ENCODE data around the gene ATG7. TPM values are rescaled to one million over a fixed set of nuclear protein-coding genes. Genes with fewer than 3 reads are reported as not detected.

Gene ATG7
- total and polyA plus RNA-seq, 11 donors, result 4.4 to 45.1 (median 14.4) TPM

DNA sequence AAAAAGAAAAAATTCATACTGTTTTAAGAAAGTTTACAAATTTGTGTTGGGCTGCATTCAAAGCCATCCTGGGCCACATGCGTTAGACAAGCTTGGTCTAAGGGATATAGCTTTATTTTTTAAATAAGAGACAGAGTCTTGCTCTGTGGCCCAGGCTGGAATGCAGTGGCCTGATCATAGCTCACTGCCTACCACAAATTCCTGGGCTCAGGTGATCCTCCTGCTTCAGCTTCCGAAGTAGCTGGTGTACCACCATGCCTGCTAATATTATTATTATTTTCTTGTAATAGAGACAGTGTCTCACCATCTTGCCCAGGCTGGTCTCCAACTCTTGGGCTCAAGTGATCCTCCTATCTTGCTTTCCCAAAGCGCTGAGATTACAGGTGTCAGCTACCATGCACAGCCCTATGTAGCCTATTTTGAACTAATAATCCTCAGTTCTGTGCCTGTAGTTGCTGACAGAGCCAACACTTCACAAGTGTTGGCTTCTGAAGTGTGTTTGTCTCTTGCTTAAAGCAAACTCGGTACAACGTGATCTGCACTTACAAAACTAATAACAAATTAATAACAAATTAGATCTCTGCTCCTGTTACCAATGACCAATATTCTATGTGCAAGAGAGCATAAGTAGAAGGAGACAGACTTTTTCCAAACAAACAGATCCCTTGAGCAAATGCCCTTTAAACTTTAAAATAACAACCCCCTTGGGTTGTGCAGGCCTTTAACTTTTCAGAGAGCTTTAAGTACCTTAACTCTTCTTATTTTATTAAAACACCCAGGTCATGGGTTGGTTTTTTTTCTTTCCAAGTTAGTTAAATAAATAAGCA lies 236.4 kb downstream of the ATG7 start:
- intact Hi-C loops (cut with DNase I), result loop anchor here in 3 of 10 donors (1.0 to 5.0 kb wide), 3 partner anchors 42 to 134 kb away; partner anchors contain the start of gene VGLL4 (in 2 of the 3)
- no peak for TF ChIP-seq POLR2A (IDR thresholded peaks at IDR 0.05)
- TF ChIP-seq, protein P1, sequence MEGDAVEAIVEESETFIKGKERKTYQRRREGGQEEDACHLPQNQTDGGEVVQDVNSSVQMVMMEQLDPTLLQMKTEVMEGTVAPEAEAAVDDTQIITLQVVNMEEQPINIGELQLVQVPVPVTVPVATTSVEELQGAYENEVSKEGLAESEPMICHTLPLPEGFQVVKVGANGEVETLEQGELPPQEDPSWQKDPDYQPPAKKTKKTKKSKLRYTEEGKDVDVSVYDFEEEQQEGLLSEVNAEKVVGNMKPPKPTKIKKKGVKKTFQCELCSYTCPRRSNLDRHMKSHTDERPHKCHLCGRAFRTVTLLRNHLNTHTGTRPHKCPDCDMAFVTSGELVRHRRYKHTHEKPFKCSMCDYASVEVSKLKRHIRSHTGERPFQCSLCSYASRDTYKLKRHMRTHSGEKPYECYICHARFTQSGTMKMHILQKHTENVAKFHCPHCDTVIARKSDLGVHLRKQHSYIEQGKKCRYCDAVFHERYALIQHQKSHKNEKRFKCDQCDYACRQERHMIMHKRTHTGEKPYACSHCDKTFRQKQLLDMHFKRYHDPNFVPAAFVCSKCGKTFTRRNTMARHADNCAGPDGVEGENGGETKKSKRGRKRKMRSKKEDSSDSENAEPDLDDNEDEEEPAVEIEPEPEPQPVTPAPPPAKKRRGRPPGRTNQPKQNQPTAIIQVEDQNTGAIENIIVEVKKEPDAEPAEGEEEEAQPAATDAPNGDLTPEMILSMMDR (IDR thresholded peaks at IDR 0.05), result peak in 1 of 12 donors; percentile 17
- Histone ChIP-seq H3K4me1 (peaks cover 8 to 39% (median 31%) of the 10 kb centered on the region in 12 donors), H3K27ac (peak overlapping the region; percentile 66 to 94 (median 76)), H3K36me3 (no peaks in the 10 kb centered on the region), H3K4me3 (peak overlapping the region in 4 of 12 donors; percentile 4 to 27 (median 10)), H3K27me3 (no peaks in the 10 kb centered on the region), H3K9me3 (no peaks in the 10 kb centered on the region)
- DNase-seq, result no peak
- peak in 3 of 4 donors; percentile 57 to 68 (median 58) for ATAC-seq
- 50 to 58% (median 53%) methylated on average over 5 of the region's 5 CpGs for WGBS, 4 donors

DNA sequence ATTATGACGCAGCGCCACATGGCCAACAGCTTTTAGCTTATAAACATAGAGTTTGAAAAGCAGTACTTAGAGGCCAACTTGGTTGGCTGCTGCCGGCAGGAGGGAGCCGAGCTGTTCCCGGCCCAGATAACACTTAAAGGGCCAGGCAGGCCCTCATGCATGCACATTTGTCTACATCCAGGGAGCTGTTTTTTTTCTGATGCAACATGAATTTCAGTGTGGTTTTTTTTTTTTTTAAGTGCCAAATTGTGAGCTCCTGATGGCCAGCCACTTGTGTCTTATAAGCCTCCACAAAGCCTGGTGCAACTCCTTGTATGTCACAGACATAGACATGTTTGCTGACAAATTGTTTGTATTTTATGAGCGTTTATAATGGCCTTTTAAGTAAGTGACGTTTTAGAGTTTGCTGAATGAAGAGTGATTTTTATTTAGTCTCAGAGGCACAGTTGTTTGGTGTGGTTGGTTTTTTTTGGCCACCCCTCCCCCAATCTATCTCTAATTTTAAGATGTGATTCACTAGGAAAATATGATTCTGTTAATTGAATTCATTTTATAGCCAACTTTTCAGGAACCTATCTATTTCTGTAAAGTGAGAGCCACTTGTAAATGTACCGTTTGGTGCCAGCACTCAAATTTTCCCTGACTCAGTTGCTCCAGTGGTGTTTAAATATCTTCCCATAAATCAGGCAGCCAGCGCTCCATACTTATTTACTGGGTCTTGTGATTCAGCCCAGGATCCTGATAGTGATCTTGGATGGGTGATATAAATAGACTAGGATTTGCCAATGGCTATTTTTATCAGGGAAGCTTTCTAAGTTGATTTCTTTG lies 237.2 kb downstream of the ATG7 start:
- Histone ChIP-seq H3K36me3 (no peaks in the 10 kb centered on the region), H3K9me3 (no peaks in the 10 kb centered on the region), H3K27ac (peak overlapping the region; percentile 66 to 94 (median 76)), H3K4me1 (peaks cover 8 to 47% (median 40%) of the 10 kb centered on the region in 12 donors), H3K4me3 (peak overlapping the region in 4 of 12 donors; percentile 4 to 27 (median 10)), H3K27me3 (no peaks in the 10 kb centered on the region)
- TF ChIP-seq POLR2A (IDR thresholded peaks at IDR 0.05), result no peak
- TF ChIP-seq, protein P1 (IDR thresholded peaks at IDR 0.05), result peak in 6 of 12 donors; percentile 3 to 40 (median 18)
- 8 to 14% (median 9%) methylated on average over 9 of the region's 9 CpGs for WGBS, 4 donors
- peak; percentile 68 to 86 (median 78) for DNase-seq
- intact Hi-C loops (cut with DNase I), result loop anchor here in 3 of 10 donors (1.0 to 5.0 kb wide), 3 partner anchors 43 to 133 kb away; partner anchors contain the start of gene VGLL4 (in 2 of the 3)
- ATAC-seq, result peak; percentile 92 to 95 (median 94)

DNA sequence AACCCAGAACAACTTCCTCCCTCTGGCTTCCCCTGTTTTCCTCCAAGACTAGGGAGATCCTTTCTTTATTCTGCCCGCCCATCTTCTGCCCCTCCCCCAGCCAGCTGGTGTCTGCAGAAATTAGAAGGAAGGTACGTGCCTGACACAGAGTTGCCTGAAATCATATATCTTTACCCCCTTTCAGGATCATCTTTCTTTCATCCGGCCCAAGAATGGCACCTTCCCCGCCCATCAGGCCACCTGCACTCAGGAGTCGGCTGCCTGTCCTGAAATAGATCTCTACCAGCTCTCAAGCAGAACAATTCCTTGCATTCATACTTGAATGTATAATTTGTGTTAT lies 237.8 kb downstream of the ATG7 start:
- peaks cover 8 to 53% (median 45%) of the 10 kb centered on the region in 12 donors for H3K4me1 ChIP-seq
- peak overlapping the region; percentile 66 to 94 (median 76) for H3K27ac ChIP-seq
- intact Hi-C loops (cut with DNase I), result loop anchor here in 1 of 10 donors (5.0 kb wide), 1 partner anchor 132 kb away; the partner anchor contains the start of gene VGLL4
- H3K27me3 ChIP-seq, result no peaks in the 10 kb centered on the region
- no peaks in the 10 kb centered on the region for H3K36me3 ChIP-seq
- WGBS, 4 donors, result 29 to 38% (median 36%) methylated on average over 5 of the region's 5 CpGs
- no peaks in the 10 kb centered on the region for H3K9me3 ChIP-seq
- DNase-seq, result peak in 3 of 5 donors; percentile 39 to 51 (median 39)
- TF ChIP-seq, protein P1 (IDR thresholded peaks at IDR 0.05), result no peak
- TF ChIP-seq POLR2A (IDR thresholded peaks at IDR 0.05), result no peak
- ATAC-seq, result no peak
- peak overlapping the region in 1 of 12 donors; percentile 10 for H3K4me3 ChIP-seq

All from heart left ventricle (tissue), 16 donors.